HEK293 (cell line): ENCODE data around the gene PPP1R14B.

Experiments used
- GLIS2 ChIP-seq: fragments of 450-650 bp; formaldehyde crosslinking; IDR thresholded peaks from 2 replicates; pipeline ENCODE4 v1.5.1; 2016; ENCODE audit warnings: missing biosample characterization, missing genetic modification characterization
- PATZ1 ChIP-seq: fragments of 450-650 bp; formaldehyde crosslinking; IDR thresholded peaks from 2 replicates; pipeline ENCODE4 v1.5.1; 2016; ENCODE audit warnings: missing biosample characterization, missing genetic modification characterization
- SCRT1 ChIP-seq: fragments of 450-650 bp; formaldehyde crosslinking; IDR thresholded peaks from 2 replicates; pipeline ENCODE4 v1.5.1; 2016; ENCODE audit warnings: missing biosample characterization, missing genetic modification characterization, borderline replicate concordance
- TSHZ1 ChIP-seq: fragments of 450-650 bp; formaldehyde crosslinking; IDR thresholded peaks from 2 replicates; pipeline ENCODE4 v1.5.1; 2016; ENCODE audit warnings: missing biosample characterization, missing genetic modification characterization, borderline replicate concordance
- ZBTB11 ChIP-seq: fragments of 450-650 bp; formaldehyde crosslinking; conservative IDR thresholded peaks from 2 replicates; pipeline ENCODE4 v1.5.1; 2016; ENCODE audit warnings: low read depth, missing biosample characterization, missing genetic modification characterization
- ZFHX2 ChIP-seq: fragments of 450-650 bp; formaldehyde crosslinking; conservative IDR thresholded peaks from 2 replicates; pipeline ENCODE4 v1.5.1; 2016; ENCODE audit warnings: missing biosample characterization, missing genetic modification characterization
- ZNF248 ChIP-seq: fragments of 450-650 bp; formaldehyde crosslinking; IDR thresholded peaks from 2 replicates; pipeline ENCODE4 v1.5.1; 2017; ENCODE audit warnings: missing biosample characterization, missing genetic modification characterization
- ZNF266 ChIP-seq: fragments of 450-650 bp; formaldehyde crosslinking; IDR thresholded peaks from 2 replicates; pipeline ENCODE4 v1.5.1; 2016; ENCODE audit warnings: missing biosample characterization, missing genetic modification characterization, low read depth
- ZNF280D ChIP-seq: fragments of 450-650 bp; formaldehyde crosslinking; IDR thresholded peaks from 2 replicates; pipeline ENCODE4 v1.5.1; 2016; ENCODE audit warnings: missing biosample characterization, missing genetic modification characterization
- ZNF292 ChIP-seq: fragments of 450-650 bp; formaldehyde crosslinking; IDR thresholded peaks from 2 replicates; pipeline ENCODE4 v1.5.1; 2016; ENCODE audit warnings: low read depth, missing biosample characterization, missing genetic modification characterization, borderline replicate concordance
- ZNF449 ChIP-seq: fragments of 450-650 bp; formaldehyde crosslinking; IDR thresholded peaks from 2 replicates; pipeline ENCODE4 v1.5.1; 2017; ENCODE audit warnings: missing biosample characterization, mild to moderate bottlenecking, missing genetic modification characterization, moderate library complexity
- ZNF514 ChIP-seq: fragments of 450-650 bp; formaldehyde crosslinking; IDR thresholded peaks from 2 replicates; pipeline ENCODE4 v1.5.1; 2016; ENCODE audit warnings: missing biosample characterization, missing genetic modification characterization
- ZNF544 ChIP-seq: fragments of 450-650 bp; formaldehyde crosslinking; IDR thresholded peaks from 2 replicates; pipeline ENCODE4 v1.5.0; 2017; ENCODE audit warnings: missing biosample characterization, missing genetic modification characterization
- ZNF558 ChIP-seq: fragments of 450-650 bp; formaldehyde crosslinking; IDR thresholded peaks from 2 replicates; pipeline ENCODE4 v1.5.1; 2016; ENCODE audit warnings: missing biosample characterization, missing genetic modification characterization
- ZNF785 ChIP-seq: fragments of 450-650 bp; formaldehyde crosslinking; IDR thresholded peaks from 2 replicates; pipeline ENCODE4 v1.5.1; 2016; ENCODE audit warnings: missing biosample characterization, missing genetic modification characterization
- ZSCAN30 ChIP-seq: fragments of 450-650 bp; IDR thresholded peaks from 2 replicates; pipeline ENCODE4 v1.5.1; 2018; ENCODE audit warnings: missing biosample characterization, mild to moderate bottlenecking, missing genetic modification characterization, moderate library complexity
- ZXDB ChIP-seq: fragments of 450-650 bp; formaldehyde crosslinking; IDR thresholded peaks from 2 replicates; pipeline ENCODE4 v1.5.1; 2016; ENCODE audit warnings: missing biosample characterization, missing genetic modification characterization

The PPP1R14B gene

GRCh38 chr11:64234647-64235379 lies 11.9 kb downstream of the PPP1R14B start (continued):
- 0 out of 2 replicates have a peak, but pooled peaks have one; percentile 49 for TF ChIP-seq ZSCAN30 (tag by site-specific recombination)
- TF ChIP-seq ZXDB (tag by site-specific recombination) = no peak
- peak; percentile 68 for TF ChIP-seq GLIS2 (tag by site-specific recombination)
- no peak for TF ChIP-seq ZNF514 (tag by site-specific recombination)
- no peak for TF ChIP-seq ZBTB11 (tag by site-specific recombination)
- TF ChIP-seq ZNF558 (tag by site-specific recombination) = no peak
- peak; percentile 60 for TF ChIP-seq ZFHX2 (tag by site-specific recombination)
- TF ChIP-seq TSHZ1 (tag by site-specific recombination) = no peak
- TF ChIP-seq ZNF280D (tag by site-specific recombination) = no peak
- TF ChIP-seq ZNF544 (tag by site-specific recombination) = no peak
- TF ChIP-seq ZNF248 (tag by site-specific recombination) = no peak
- no peak for TF ChIP-seq ZNF266 (tag by site-specific recombination)
- TF ChIP-seq ZNF785 (tag by site-specific recombination) = no peak
- no peak for TF ChIP-seq ZNF292 (tag by site-specific recombination)
- TF ChIP-seq PATZ1 (tag by site-specific recombination) = 0 out of 2 replicates have a peak, but pooled peaks have one; percentile 24
- TF ChIP-seq SCRT1 (tag by site-specific recombination) = peak; percentile 72; the same call in 1 of the 2 replicates
- TF ChIP-seq ZNF449 = no peak
